ENCODE measurements around the gene ELMO3. TPM values are rescaled to one million over a fixed set of nuclear protein-coding genes. Genes with fewer than 3 reads are reported as not detected.

The ELMO3 gene
- total and polyA plus RNA-seq, 2 of the 13 experiments (the other 11 are each of a cell fraction or from before 2014, with no cell fraction given), result 2.6 to 4.0 TPM

GRCh38 chr16:67186550-67186950 is 12.4 kb upstream of the ELMO3 start:
- Histone ChIP-seq H3K4me2 (ENCODE audit: low read depth, low read length) (no peak overlapping the region), H3K27me3 (ENCODE audit: control insufficient read depth in 1 of 2, insufficient read depth in 2 of 2, low read length in 2 of 2) (peaks cover 7 to 10% of the 10 kb centered on the region in 2 experiments; a peak in 2 of 5 replicates), H3K27ac (ENCODE audit: extremely low read length, insufficient read depth, low read length) (no peak overlapping the region), H2AFZ (ENCODE audit: low read length) (no peak overlapping the region), H3K4me3 (replicated peaks in 1 of 3; ENCODE audit: insufficient read depth in 1 of 3, low read depth in 2 of 3, low read length in 3 of 3) (no peak overlapping the region), H3K9me3 (ENCODE audit: low read length) (no peaks in the 10 kb centered on the region), H3K4me1 (ENCODE audit: insufficient read depth, low read length) (peaks cover 61% of the 10 kb centered on the region), H4K20me1 (ENCODE audit: insufficient read depth, low read length) (no peaks in the 10 kb centered on the region), H3K79me2 (ENCODE audit: insufficient read depth, low read length) (no peaks in the 10 kb centered on the region), H3K9ac (ENCODE audit: insufficient read depth, low read depth, low read length) (no peak overlapping the region), H3K36me3 (replicated peaks in 1 of 2; ENCODE audit: control insufficient read depth in 1 of 2, insufficient read depth in 2 of 2, low read length in 2 of 2) (no peaks in the 10 kb centered on the region)
- in situ Hi-C loops (cut with HindIII; ENCODE audit: extremely low pct_ligation_motif_present, low pct_unique_long_range_greater_than_20kb), result loop anchor here (5.0 kb wide), 1 partner anchor 209 kb away; no protein-coding TSS in a partner anchor
- intact Hi-C loops (cut with micrococcal nuclease; ENCODE audit: unreplicated experiment), result loop anchor here (5.0 kb wide), 1 partner anchor 41 kb away; the partner anchor contains the start of gene TMEM208
- ChIA-PET CTCF (ENCODE audit: low intra/inter-chr PET ratio, low total read pairs) (interaction anchor here (1.6 to 2.5 kb wide), 3 partner anchors 12 to 239 kb away, joined by 5 to 12 read pairs (median 6); no protein-coding TSS in a partner anchor), POLR2A (interaction anchor here (1.0 kb wide), 1 partner anchor 16 kb away, joined by 3 read pairs; the partner anchor contains the start of gene NOL3)
- 3% methylated on average over 4 of the region's 5 CpGs for WGBS (ENCODE audit: low lambda C conversion rate)
- no peak for DNase-seq (ENCODE audit: low spot score)
- BruUV-seq (replicated peaks), result no TSS peak
- no peak for ATAC-seq
- FAIRE-seq, result no peak
- TF ChIP-seq NFIB (CRISPR knock-in tag; IDR thresholded peaks at IDR 0.05; ENCODE audit: borderline replicate concordance) (peak; percentile 88; the same call in 1 of the 2 replicates), ZNF766 (CRISPR knock-in tag; IDR thresholded peaks at IDR 0.05; ENCODE audit: borderline replicate concordance) (no peak), ZNF605 (CRISPR knock-in tag; IDR thresholded peaks at IDR 0.05) (0 out of 2 replicates have a peak, but pooled peaks have one; percentile 21), ZC3H13 (CRISPR knock-in tag; IDR thresholded peaks at IDR 0.05) (0 out of 2 replicates have a peak, but pooled peaks have one; percentile 6), ZNF281 (CRISPR knock-in tag; IDR thresholded peaks at IDR 0.05; ENCODE audit: borderline replicate concordance) (peak; percentile 60; the same call in 1 of the 2 replicates)

Measured in HepG2 (cell line).